Neutrophil (primary cell): ENCODE measurements around the gene SNX18.

Experiments used
- H3K27ac ChIP-seq: fragments of 200-600 bp; sonication (generic); 2 replicates; pipeline ENCODE4 v1.5.1; 2016; ENCODE audit warnings: mild to moderate bottlenecking, moderate library complexity
- H3K27me3 ChIP-seq: fragments of 200-600 bp; sonication (generic); 2 replicates; pipeline ENCODE4 v1.6.0; 2016; ENCODE audit warnings: mild to moderate bottlenecking
- H3K36me3 ChIP-seq: fragments of 200-600 bp; sonication (generic); 2 replicates; pipeline ENCODE4 v1.5.1; 2017
- H3K4me1 ChIP-seq, 2 experiments: fragments of 200-600 bp in 1 of 2; sonication (generic) in 1 of 2; 1 replicate in 1 of 2; 2 replicates in 1 of 2; pipeline versions ENCODE4 v1.5.1 to v1.6.1; 2013 to 2016; ENCODE audit warnings: low read depth in 1 of 2, low read length in 1 of 2, mild to moderate bottlenecking in 1 of 2, moderate library complexity in 1 of 2; ENCODE audit not compliant: control insufficient read depth in 1 of 2, insufficient read depth in 1 of 2
- H3K4me3 ChIP-seq, 2 experiments: fragments of 200-600 bp in 1 of 2; sonication (generic) in 1 of 2; 1 replicate in 1 of 2; 2 replicates in 1 of 2; pipeline ENCODE4 v1.5.1; 2013 to 2016; ENCODE audit warnings: low read depth in 1 of 2, low read length in 1 of 2, mild to moderate bottlenecking in 1 of 2, moderate library complexity in 1 of 2
- H3K9me3 ChIP-seq: fragments of 200-600 bp; sonication (generic); 2 replicates; pipeline ENCODE4 v1.5.1; 2016
- CTCF ChIP-seq: fragments of 200-600 bp; sonication (generic); IDR thresholded peaks from 2 replicates; pipeline ENCODE4 v1.5.1; 2016; ENCODE audit warnings: antibody characterized with exemption

SNX18 gene

GRCh38 chr5:54524704-54525103 lies 7.1 kb downstream of the SNX18 start:
- H3K4me1 ChIP-seq, result peaks cover 88% of the 10 kb centered on the region in 2 experiments

GRCh38 chr5:54525261-54525660 lies 7.7 kb downstream of the SNX18 start:
- H3K27me3 ChIP-seq, result no peaks in the 10 kb centered on the region
- peak overlapping the region in 1 of 2 experiments; percentile 5 for H3K4me3 ChIP-seq
- peaks cover 92 to 94% of the 10 kb centered on the region in 2 experiments for H3K4me1 ChIP-seq
- TF ChIP-seq CTCF, result no peak
- peak overlapping the region; percentile 96 for H3K27ac ChIP-seq
- no peaks in the 10 kb centered on the region for H3K9me3 ChIP-seq
- H3K36me3 ChIP-seq, result peaks cover 33% of the 10 kb centered on the region

More at GRCh38 chr5:54524704-54525103, 7.1 kb downstream of the SNX18 start:
- peak overlapping the region; percentile 96 for H3K27ac ChIP-seq
- TF ChIP-seq CTCF, result no peak
- peak overlapping the region; percentile 12 to 92 for H3K4me3 ChIP-seq
- peaks cover 33% of the 10 kb centered on the region for H3K36me3 ChIP-seq
- no peaks in the 10 kb centered on the region for H3K27me3 ChIP-seq
- no peaks in the 10 kb centered on the region for H3K9me3 ChIP-seq

- no peaks in the 10 kb centered on the region for H3K9me3 ChIP-seq
- H3K4me3 ChIP-seq, result no peak overlapping the region
- H3K27ac ChIP-seq, result peak overlapping the region; percentile 96
- TF ChIP-seq CTCF, result no peak
- peaks cover 91 to 96% of the 10 kb centered on the region in 2 experiments for H3K4me1 ChIP-seq
- no peaks in the 10 kb centered on the region for H3K27me3 ChIP-seq
- peaks cover 33% of the 10 kb centered on the region for H3K36me3 ChIP-seq
Observed at GRCh38 chr5:54525692-54526091, 8.1 kb downstream of the SNX18 start.

- Histone ChIP-seq H3K4me1 (peaks cover 90 to 97% of the 10 kb centered on the region in 2 experiments), H3K27me3 (no peaks in the 10 kb centered on the region), H3K36me3 (peaks cover 33% of the 10 kb centered on the region), H3K9me3 (no peaks in the 10 kb centered on the region), H3K4me3 (no peak overlapping the region), H3K27ac (peak overlapping the region; percentile 59)
- no peak for TF ChIP-seq CTCF
Observed at GRCh38 chr5:54526604-54527288, 9.2 kb downstream of the SNX18 start.

- Histone ChIP-seq H3K9me3 (no peaks in the 10 kb centered on the region), H3K36me3 (peaks cover 29% of the 10 kb centered on the region), H3K27me3 (no peaks in the 10 kb centered on the region), H3K27ac (peak overlapping the region; percentile 59), H3K4me1 (peaks cover 82 to 93% of the 10 kb centered on the region in 2 experiments), H3K4me3 (no peak overlapping the region)
- no peak for TF ChIP-seq CTCF
Observed at GRCh38 chr5:54528633-54529209, 11.2 kb downstream of the SNX18 start.
